Stimulated activated CD8-positive, alpha-beta memory T cell treated with anti-CD3 and anti-CD28 coated beads, Interleukin-4, amount 100 ng/mL, for 4 hours (primary cell): Measurements from ENCODE around the gene PRAMEF18.
"Not testable (repeated sequence)": the region's sequence is repeated elsewhere in the genome, so short reads cannot be mapped to it uniquely, and the experiment has no call there.

Experiments
- DNase-seq, 2 donors: peaks; one replicate each; pipeline ENCODE4 v3.0.0-alpha.2; 2020; ENCODE audit warnings: low read depth in 2 of 2, low spot score in 1 of 2

PRAMEF18 gene, protein sequence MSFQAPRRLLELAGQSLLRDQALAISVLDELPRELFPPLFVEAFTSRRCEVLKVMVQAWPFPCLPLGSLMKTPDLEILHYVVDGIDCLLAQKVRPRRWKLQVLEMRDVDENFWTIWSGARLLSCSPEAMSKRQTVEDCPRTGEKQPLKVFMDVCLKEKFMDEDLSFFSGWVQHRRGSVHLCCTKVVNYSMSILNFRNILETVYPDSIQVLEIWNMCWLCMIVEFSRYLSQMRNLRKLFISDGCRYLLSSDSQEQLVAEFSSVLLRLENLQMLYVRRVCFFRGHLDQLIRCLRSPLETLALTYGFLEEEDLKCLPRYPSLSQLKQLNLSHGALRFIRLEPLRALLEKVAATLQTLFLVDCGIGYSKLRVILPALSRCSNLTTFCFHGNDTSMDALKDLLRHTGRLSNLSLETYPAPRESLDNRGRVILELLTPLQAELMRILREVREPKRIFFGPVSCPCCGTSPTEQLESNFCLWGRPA

DNA sequence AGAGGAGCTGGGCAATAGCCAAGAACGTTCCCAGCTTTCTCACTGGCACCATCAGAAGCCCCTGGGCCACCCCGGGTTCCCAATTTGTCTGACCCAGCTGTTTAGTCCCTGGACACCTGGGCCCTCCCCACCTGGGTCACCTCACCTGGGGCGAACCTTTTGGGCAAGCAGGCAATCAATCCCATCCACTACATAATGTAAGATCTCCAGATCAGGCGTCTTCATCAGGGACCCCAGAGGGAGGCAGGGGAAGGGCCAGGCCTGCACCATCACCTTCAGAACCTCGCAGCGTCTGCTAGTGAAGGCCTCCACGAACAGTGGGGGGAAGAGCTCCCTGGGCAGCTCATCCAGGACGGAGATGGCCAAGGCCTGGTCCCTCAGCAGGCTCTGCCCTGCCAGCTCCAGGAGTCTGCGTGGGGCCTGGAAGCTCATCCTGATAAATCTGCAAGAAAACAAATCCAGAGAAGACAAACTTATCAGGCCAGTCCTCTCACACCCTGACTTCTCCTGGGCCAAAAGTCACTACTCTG lies at the start of gene PRAMEF18:
PRAMEF18 (minus strand) TSS at position 480 of the 530 bp plus-strand sequence; CDS start at position 432, 48 bp downstream.
- DNase-seq: not testable (repeated sequence)

DNA sequence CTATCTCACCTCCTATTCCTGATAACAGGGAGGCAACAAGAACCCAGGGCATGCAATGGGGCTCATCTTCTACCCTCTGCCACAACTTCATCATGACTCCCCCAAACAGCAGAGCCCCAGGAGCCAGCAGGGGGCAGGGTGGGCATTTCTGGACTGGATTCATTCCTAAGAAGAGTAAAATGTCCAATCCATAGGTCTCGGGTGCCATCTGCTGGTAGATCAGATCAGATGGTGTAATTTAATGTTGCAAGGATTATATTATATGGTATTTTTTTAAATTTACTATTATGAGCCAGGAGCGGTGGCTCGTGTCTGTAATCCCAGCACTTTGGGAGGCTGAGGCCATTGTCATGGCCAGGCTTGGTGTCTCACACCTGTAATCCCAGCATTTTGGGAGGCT lies 39.2 kb upstream of the PRAMEF18 start:
- not testable (repeated sequence) for DNase-seq

DNA sequence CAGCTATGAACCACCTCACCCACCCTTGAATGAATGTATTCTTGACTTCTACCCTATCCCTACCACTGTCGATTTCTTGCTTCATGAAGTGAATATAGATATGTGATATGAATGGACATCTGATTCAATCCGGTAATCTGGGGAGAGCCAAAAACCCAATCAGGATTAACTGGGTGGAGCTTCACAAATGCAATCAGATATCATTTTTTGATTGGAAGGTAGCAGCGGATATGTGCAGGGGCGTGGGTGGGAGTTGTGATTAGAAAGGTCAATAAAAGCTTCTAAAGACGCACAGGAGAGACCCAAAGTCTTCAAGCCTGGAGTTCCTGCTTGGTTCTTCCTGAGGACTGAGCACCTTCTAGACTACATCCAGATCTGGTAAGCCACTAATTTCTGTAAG lies 27.9 kb upstream of the PRAMEF18 start, which contains the start of gene PRAMEF5:
PRAMEF5 (plus strand) TSS at position 301 of the 400 bp plus-strand sequence. CDS start 5,071 bp downstream, outside the sequence.
- DNase-seq: not testable (repeated sequence)

DNA sequence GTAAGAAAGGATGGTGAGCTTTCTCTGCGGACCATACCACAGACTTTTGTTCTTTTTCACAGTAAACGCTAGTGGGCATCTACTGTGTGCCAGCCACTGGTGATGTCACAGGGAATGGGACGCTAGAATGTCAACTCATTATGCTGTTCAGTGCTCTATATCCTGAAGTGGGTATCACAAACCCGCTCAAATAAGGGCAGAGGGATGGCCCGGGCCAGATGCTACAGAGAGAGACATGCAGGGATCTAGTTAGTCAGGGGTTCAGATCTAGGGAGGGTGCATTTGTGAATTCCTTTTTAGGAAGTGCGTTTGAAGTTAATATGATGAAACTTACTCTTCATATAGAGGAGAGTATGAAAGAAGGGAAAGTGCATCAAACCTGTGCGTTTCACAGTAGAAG lies 21.2 kb upstream of the PRAMEF18 start:
- DNase-seq: not testable (repeated sequence)

DNA sequence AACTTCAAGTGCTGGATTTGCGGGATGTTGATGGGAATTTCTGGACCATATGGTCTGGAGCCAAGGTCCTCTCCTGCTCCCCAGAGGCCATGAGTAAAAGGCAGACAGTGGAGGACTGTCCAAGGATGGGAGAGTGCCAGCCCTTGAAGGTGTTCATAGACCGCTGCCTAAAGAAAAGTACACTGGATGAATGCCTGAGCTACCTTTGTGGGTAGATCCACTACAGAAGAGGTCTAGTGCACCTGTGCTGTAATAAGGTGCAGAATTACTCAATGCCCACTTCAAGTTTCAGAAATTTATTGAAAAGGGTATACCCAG lies 20.6 kb upstream of the PRAMEF18 start:
- DNase-seq: not testable (repeated sequence)

DNA sequence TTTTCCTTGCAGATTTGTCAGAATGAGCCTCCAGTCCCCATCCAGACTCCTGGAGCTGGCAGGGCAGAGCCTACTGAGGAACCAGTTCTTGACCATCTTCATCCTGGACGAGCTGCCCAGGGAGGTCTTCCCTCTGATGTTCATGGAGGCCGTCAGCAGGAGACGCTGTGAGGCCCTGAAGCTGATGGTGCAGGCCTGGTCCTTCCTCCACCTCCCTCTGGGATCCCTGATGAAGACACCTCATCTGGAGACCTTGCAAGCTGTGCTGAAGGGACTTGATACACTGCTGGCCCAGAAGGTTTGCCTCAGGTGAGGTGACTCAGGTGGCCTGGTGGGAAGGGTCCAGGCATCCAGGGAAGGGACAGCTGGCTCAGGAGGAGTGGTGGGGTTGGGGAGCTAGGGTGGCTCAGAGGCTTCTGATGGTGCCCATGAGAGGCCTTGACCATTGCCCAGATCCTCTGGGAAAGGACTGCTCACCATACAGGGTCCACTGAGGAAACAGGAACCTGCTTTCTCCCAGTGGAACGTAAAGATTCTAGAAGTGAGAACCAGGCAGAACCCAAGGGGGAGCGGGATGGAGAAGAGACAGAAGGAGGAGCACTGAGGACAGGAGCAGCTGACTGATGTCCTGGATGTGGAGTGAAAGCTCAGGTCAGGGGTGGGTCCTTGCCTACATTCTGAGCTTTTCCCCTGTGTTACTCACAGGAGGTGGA lies 20.0 kb upstream of the PRAMEF18 start:
- DNase-seq: not testable (repeated sequence)

DNA sequence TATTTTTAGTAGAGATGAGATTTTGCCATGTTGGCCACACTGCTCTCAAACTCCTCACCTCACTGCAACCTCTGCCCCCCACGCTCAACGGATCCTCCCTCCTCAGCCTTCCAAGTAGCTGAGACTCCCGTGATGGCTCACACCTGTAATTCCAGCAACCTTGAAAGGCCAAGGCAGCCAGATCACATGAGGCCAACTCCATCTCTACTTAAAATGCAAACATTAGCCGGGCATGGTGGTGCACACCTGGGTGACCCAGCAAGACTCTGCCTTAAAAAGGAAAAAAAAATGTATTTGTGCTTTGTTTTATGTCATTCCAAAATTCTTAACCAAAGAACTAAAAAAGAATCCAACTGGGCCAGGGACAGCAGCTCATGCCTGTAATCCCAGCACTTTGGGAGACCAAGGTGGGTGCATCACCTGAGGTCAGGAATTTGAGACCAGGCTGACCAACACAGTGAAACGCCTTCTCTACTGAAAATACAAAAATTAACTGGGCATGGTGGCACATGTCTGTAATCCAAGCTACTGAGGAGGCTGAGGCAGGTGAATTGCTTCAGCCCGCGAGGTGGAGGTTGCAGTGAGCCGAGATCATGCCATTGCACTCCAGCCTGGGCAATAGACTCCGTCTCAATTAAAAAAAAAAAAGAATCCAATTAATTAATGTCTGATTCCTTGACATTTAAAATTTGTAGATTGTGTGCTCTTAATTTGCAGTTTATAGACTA lies 17.7 kb upstream of the PRAMEF18 start:
- DNase-seq: not testable (repeated sequence)

DNA sequence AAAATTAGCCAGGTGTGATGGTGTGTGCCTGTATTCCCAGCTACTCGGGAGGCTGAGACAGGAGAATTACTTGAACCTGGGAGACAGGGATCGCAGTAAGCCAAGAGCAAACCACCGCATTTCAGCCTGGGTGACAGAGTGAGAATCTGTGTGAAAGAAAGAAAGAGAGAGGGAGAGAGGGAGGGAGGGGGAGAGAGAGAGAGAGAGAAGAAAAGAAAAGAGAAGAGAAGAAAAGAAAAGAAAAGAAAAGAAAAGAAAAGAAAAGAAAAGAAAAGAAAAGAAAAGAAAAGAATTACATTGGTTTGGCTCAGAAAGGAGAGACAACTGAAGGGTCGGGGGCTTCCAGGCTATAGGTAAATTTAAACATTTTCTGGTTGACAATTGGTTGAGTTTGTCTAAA lies 13.7 kb upstream of the PRAMEF18 start:
- DNase-seq: not testable (repeated sequence)

DNA sequence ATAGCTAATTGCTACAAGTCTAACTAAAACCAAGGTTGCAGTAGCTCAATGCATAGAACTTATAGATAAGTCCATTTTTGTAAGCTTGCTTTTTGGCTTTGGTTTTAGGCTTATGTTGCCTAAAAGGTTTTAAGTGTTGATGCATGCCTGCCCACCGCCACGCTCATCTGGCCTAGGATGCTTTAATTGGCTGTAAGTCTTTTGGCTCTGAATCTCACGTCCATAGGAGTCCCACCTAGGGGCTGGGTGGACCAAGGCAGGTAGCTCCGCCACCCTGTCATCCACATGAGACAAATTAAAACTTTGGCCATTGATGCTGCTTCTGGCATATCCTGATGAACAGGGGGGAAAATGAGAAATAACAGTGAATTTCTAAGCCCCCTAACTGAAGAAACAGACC lies 11.6 kb upstream of the PRAMEF18 start:
- not testable (repeated sequence) for DNase-seq

DNA sequence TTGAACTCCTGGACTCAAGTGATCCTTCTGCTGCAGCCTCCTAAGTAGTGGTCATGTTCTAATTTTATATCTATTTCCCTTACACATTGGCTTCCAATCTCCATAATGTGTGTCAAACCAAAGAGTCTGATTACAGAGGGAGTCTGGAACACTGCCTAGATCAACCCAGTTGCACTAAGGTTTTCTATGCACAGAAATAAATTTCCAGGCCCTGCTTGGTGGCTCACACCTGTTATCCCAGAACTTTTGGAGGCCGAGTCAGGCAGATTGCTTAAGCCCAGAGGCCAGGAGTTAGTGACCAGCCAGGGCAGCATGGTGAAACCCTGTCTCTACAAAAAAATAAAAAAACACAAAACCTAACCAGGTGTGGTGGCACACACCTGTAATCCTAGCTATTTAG lies 8.1 kb upstream of the PRAMEF18 start:
- DNase-seq: not testable (repeated sequence)

DNA sequence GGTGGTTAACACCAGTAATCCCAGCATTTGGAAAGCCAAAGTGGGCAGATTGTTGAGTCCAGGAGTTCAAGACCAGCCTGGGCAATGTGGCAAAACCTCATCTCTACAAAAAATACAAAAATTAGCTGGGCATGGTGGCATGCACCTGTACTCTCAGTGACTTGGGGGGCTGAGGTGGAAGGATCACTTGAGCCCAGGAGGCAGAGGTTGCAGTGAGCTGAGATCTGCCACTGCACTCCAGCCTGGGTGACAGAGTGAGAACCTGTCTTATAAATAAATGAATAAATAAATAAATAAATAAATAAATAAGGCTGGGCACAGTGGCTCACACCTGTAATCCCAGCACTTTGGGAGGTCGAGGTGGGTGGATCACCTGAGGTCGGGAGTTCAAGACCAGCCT lies 6.1 kb upstream of the PRAMEF18 start:
- not testable (repeated sequence) for DNase-seq

DNA sequence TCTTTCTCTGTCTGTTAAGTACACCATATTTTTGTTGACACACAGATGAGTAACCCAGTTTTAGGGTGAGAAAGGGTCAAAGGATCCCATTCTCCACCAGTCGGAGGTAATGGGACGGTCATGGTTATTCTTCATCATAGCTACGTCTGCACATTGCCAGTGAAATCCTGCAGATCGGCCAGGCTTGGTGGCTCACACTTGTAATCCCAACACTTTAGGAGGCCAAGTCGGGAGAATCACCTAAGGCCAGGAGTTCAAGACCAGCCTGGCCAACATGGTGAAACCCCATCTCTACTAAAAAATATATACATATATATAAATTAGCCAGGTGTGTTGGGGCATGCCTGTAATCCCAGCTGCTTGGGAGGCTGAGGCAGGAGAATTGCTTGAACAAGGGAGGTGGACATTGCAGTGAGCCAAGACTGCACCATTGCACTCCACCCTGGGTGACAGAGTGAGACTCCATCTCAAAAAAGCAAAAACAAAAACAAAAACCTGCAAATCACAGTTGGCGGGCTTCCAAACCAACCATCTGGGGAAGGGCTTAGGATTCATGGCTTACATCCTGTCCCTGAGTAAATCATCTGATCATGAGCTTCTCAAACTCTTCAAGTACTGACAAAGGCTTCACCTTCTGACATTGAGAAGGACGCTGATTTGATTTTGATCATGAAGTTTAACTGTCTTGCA lies 5.3 kb upstream of the PRAMEF18 start:
- not testable (repeated sequence) for DNase-seq

DNA sequence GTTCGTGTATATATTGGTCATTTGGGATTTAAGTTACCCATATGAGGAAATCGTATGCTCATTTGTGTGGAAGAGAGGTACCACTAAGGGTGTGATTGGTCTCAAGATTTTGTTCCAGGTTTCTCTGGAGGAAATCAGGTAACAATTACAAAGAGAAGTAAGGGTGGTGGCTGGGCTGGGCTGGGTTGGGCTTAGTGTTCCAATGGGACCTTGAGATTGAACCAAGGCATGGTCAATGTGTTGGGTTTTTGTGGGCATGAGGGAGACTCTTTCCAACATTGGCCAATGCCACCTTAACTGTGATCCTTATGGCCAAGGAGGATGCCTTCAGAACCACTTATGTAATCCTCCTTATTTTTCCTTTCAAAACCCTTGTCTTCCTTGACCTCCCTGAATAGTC lies 4.6 kb upstream of the PRAMEF18 start:
- DNase-seq: not testable (repeated sequence)

DNA sequence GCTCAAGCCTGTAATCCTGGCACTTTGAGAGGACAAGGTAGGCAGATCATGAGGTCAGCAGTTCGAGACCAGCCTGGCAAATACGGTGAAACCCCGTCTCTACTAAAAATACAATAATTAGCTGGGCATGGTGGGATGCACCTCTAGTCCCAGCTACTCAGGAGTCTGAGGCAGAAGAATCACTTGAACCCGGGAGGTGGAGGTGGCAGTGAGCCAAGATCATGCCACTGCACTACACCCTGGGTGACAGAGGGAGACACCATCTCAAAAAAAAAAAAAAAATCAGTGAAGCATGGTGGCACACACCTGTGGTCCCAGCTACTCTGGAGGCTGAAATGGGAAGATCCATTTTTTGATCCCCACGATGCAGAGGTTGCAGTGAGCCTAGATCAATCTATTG lies 4.1 kb upstream of the PRAMEF18 start:
- not testable (repeated sequence) for DNase-seq

DNA sequence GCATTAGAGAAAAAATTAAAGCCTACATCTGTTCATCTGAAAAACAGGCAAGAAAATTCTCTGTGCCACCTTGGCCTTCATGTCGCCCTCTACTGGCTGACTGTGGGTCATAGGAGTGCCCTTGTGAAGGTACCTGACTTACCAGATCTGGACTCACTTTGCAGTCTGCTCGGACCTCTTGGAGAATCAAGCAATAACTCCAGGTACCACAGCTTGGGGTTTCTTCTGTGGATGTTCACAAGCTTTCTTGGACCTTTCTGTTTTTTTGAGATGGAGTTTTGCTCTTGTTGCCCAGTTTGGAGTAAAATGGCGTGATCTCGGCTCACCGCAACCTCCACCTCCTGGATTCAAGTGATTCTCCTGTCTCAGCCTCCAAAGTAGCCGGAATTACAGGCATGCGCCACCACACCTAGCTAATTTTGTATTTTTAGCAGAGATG lies 2.4 kb upstream of the PRAMEF18 start:
- DNase-seq: no peak

DNA sequence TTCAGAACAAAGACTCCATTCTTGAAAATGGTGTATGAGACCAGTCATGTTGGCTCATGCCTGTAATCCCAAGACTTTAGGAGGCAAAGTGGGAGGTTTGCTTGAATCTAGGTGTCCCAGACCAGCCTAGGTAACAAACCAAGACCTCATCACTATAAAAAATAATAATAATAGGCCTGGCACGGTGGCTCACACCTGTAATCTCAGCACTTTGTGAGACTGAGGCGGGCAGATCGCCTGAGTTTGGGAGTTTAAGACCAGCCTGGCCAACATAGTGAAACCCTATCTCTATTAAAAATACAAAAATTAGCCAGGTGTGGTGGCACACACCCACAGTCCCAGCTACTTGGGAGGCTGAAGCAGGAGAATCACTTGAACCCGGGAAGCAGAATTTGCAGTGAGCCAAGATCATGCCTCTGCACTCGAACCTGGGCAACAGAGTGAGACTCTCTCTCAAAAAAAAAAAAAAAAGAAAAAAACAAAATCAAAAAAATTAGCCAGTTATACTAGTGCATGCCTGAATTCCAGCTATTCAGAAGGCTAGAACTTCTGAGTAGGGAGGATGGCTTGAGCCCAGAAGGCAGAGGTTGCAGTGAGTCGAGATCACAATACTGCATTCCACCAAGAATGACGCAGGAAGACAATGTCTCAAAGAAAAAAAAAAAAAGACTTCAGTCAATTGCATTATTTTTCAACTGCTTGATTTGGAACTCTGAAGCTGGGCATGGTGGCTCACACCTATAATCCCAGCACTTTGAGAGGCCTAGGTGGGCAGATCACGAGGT lies 1.5 kb upstream of the PRAMEF18 start:
- not testable (repeated sequence) for DNase-seq

DNA sequence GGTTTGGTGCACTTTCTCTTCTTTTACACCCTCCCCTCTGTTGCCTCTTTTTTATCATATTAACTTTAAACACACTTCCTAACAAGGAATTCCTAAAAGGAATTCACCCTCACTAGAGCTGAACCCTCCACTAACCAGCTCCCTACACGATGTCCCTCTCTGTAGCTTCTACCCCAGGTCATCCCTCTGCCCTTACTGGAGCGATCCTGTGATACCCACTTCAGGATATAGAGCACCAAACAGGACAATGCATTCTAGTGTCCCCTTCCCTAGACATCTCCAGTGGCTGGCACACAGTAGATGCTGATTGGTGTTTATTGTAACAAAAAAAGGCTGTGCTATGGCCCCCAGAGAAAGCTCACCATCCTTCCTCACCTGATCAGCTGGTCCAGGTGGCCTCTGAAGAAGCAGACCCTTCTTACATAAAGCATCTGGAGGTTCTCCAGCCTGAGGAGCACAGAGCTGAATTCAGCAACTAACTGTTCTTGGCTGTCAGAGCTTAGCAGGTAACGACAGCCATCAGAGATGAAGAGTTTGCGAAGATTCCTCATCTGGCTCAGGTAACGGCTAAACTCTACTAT lies 1.4 kb downstream of the PRAMEF18 start:
- no peak for DNase-seq

DNA sequence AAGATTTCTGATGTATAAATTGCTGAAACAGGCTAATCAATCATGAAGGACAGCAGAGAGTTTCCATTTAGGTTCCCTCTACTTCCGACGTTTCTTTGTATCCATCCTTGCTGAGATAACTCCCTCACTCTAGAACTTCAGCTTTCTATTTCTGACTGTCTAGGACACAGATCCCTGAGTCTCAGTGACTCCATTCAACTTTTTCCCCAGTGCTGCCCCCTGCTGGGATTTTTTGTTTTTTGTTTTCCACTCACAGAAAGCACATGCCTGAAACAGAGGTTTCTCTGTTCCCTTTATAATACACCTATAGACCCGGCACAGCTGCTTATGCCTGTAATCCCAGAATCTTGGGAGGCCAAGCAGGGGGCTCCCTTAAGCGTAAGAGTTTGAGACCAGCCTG lies 3.2 kb downstream of the PRAMEF18 start:
- not testable (repeated sequence) for DNase-seq

DNA sequence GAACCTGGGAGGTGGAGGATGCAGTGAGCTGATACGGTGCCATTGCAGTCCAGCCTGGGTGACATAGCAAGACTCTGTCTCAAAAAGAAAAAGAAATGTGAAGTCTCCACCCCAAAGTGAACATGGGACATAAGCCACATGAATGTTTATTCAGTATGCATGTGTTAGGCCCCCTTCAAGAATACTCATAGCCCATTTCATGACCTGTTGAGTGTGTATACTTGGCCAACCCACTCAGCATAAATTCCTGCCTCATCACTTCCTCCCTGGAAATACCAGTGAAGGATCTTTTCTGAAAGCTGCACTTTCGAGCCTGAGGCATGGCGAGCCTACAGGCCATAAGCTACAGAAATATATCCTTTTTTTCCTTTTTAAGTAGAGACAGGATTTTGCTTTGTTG lies 6.8 kb downstream of the PRAMEF18 start:
- DNase-seq: not testable (repeated sequence)
